GM12878 (cell line): ENCODE results near the gene GNAT1. TPM values are rescaled to one million over a fixed set of nuclear protein-coding genes. Genes with fewer than 3 reads are reported as not detected.

ENCODE experiments used
- ATAC-seq: fragments of 200-7000 bp; cut with Tn5 transposase; 3 replicates; pipeline ENCODE4 v1.9.1; 2020; ENCODE audit warnings: mild to moderate bottlenecking, moderate library complexity
- BruUV-seq: library from RNA; stranded (reverse); fragments of 400-500 nt; replicated peaks from 2 replicates; lab custom pipeline; 2021; lab: Mats Ljungman, UMichigan
- CTCF ChIA-PET: fragments of 300-600 bp; sonication (Branson Sonifier 250); formaldehyde crosslinking; extraction: SDS; loops from one replicate; lab custom pipeline; 2021; ENCODE audit warnings: inconsistent platforms; lab: Yijun Ruan, JAX
- POLR2A ChIA-PET: fragments of 350-600 bp; formaldehyde crosslinking; extraction: SDS; loops from one replicate; lab custom pipeline; 2021; ENCODE audit warnings: inconsistent platforms; lab: Charles Lee
- RAD21 ChIA-PET: fragments of 300-600 bp; sonication (Branson Sonifier 250); formaldehyde crosslinking; loops from one replicate; lab custom pipeline; 2023; ENCODE audit warnings: antibody characterized with exemption; ENCODE audit not compliant: unreplicated experiment; lab: Charles Lee
- SMC1A ChIA-PET: fragments of 300-600 bp; sonication (Branson Sonifier 250); formaldehyde crosslinking; loops from one replicate; lab custom pipeline; 2023; ENCODE audit not compliant: unreplicated experiment, uncharacterized antibody; lab: Charles Lee
- DNase-seq: peaks from one replicate; pipeline ENCODE4 v3.0.0-alpha.2; 2011; ENCODE audit warnings: low read depth, low spot score
- FAIRE-seq: peaks from 3 replicates; lab custom pipeline; 2011; peaks lifted over from hg19 to GRCh38; lab: Jason Lieb, UNC
- H2AFZ ChIP-seq: 2 replicates; pipeline ENCODE4 v1.6.0; 2011; ENCODE audit warnings: low read depth, low read length, control low read depth; ENCODE audit not compliant: control insufficient read depth
- H3K27ac ChIP-seq: 2 replicates; pipeline ENCODE4 v1.5.1; 2011; ENCODE audit warnings: control low read depth; ENCODE audit not compliant: control insufficient read depth, insufficient read depth
- H3K27me3 ChIP-seq, 2 experiments: replicated peaks in 1 of 2; 2 replicates each; pipeline versions ENCODE4 v1.6.0 to v1.6.1; 2011; ENCODE audit warnings: low read length in 1 of 2; ENCODE audit not compliant: control insufficient read depth in 2 of 2, insufficient read depth in 2 of 2
- H3K36me3 ChIP-seq, 2 experiments: 2 replicates each; pipeline ENCODE4 v1.5.1; 2011; ENCODE audit warnings: low read length in 1 of 2; ENCODE audit not compliant: control insufficient read depth in 2 of 2, insufficient read depth in 2 of 2
- H3K4me1 ChIP-seq: 2 replicates; pipeline ENCODE4 v1.6.1; 2011; ENCODE audit warnings: mild to moderate bottlenecking, low read length, moderate library complexity, mixed read lengths; ENCODE audit not compliant: control insufficient read depth, insufficient read depth
- H3K4me2 ChIP-seq: 2 replicates; pipeline ENCODE4 v1.6.0; 2011; ENCODE audit warnings: control low read depth; ENCODE audit not compliant: control insufficient read depth, insufficient read depth
- H3K4me3 ChIP-seq: fragments of 200-600 bp; sonication (generic); 2 replicates; pipeline ENCODE4 v1.5.1; 2016
- H3K79me2 ChIP-seq: 2 replicates; pipeline ENCODE4 v1.6.0; 2011; ENCODE audit warnings: low read length; ENCODE audit not compliant: control insufficient read depth, insufficient read depth
- H3K9ac ChIP-seq: 2 replicates; pipeline ENCODE4 v1.8.0; 2011; ENCODE audit warnings: low read length, control low read depth, mixed read lengths; ENCODE audit not compliant: control insufficient read depth, insufficient read depth
- H3K9me3 ChIP-seq: replicated peaks from 3 replicates; pipeline ENCODE4 v1.5.1; 2011; ENCODE audit warnings: mild to moderate bottlenecking, low read length; ENCODE audit not compliant: control insufficient read depth, insufficient read depth
- H4K20me1 ChIP-seq: 2 replicates; pipeline ENCODE4 v1.6.0; 2011; ENCODE audit not compliant: control insufficient read depth, insufficient read depth
- CHD4 ChIP-seq: fragments of 200-600 bp; sonication (generic); IDR thresholded peaks from 2 replicates; pipeline ENCODE4 v1.6.1; 2016; ENCODE audit warnings: mild to moderate bottlenecking
- POLR2A ChIP-seq: IDR thresholded peaks from 2 replicates; pipeline ENCODE4 v1.6.1; 2011; ENCODE audit warnings: low read depth, mild to moderate bottlenecking, low read length
- RELB ChIP-seq: fragments of 450-650 bp; IDR thresholded peaks from 2 replicates; pipeline ENCODE4 v1.6.1; 2017; ENCODE audit warnings: low read depth, mild to moderate bottlenecking, moderate library complexity
- SIN3A ChIP-seq: IDR thresholded peaks from 2 replicates; pipeline ENCODE4 v1.6.1; 2012; ENCODE audit warnings: low read depth, low read length, improper control_type of control experiment
- WGBS: methylation state at CpG from one replicate; pipeline ENCODE4 v1.1.6; 2016; ENCODE audit warnings: low lambda C conversion rate; ENCODE audit not compliant: insufficient replicate concordance, insufficient coverage; ENCODE audit errors: missing lambda C conversion rate; 5-methylcytosine and 5-hydroxymethylcytosine counted together
- in situ Hi-C: fragments of 300-500 bp; cut with MboI; formaldehyde crosslinking; loops from 9 replicates; pipeline ENCODE4 v1.14.3; 2018; ENCODE audit warnings: mixed read lengths
- intact Hi-C: fragments of 100-400 bp; cut with micrococcal nuclease; formaldehyde crosslinking; loops from one replicate; pipeline ENCODE4 v1.14.2; 2022; ENCODE audit not compliant: unreplicated experiment
- polyA plus RNA-seq, 11 experiments: library from polyadenylated mRNA; depleted of rRNA in 4 of 11; unstranded in 6 of 11; stranded (reverse) in 5 of 11; fragments of >200 nt; fragmentation: Nextera tagmentation in 4 of 11; fragmentation: Illumina TruSeq in 1 of 11; extraction: Ambion mirVana in 4 of 11; extraction: Trizol in 1 of 11; gene quantifications; 1 replicate in 1 of 11; 2 replicates in 10 of 11; pipeline versions ENCODE4 v1.2.1 to v1.2.3, GENCODE V29; 2011 to 2016; ENCODE audit warnings: inconsistent platforms in 2 of 11, missing spikeins in 2 of 11, low read depth in 1 of 11
- total RNA-seq, 4 experiments: library from RNA; depleted of rRNA in 3 of 4; stranded (reverse); fragments of >200 nt in 3 of 4; fragmentation: Illumina TruSeq in 1 of 4; extraction: Trizol in 1 of 4; gene quantifications; 2 replicates each; pipeline versions ENCODE4 v1.2.1 to v1.2.3, GENCODE V29; 2013 to 2021

Gene GNAT1
- total and polyA plus RNA-seq, 10 of the 15 experiments (the other 5 are each of a cell fraction or from before 2014, with no cell fraction given), result not detected

GRCh38 chr3:50238549-50239026, 47.2 kb downstream of the GNAT1 start (continued):
- no peak for TF ChIP-seq SIN3A
- no peak for TF ChIP-seq CHD4

GRCh38 chr3:50239649-50240048, 48.2 kb downstream of the GNAT1 start:
- in situ Hi-C loops, result no loop called here
- BruUV-seq, result no TSS peak
- Histone ChIP-seq H4K20me1 (peaks cover 12% of the 10 kb centered on the region), H3K27me3 (no peaks in the 10 kb centered on the region), H3K4me1 (peaks cover 46% of the 10 kb centered on the region), H3K4me2 (peak overlapping the region; percentile 39), H3K27ac (no peak overlapping the region), H3K36me3 (peaks cover 0 to 4% of the 10 kb centered on the region in 2 experiments; a peak in 3 of 4 replicates), H2AFZ (no peak overlapping the region), H3K4me3 (no peak overlapping the region; the same call in 1 of the 2 replicates), H3K9me3 (no peaks in the 10 kb centered on the region), H3K79me2 (peaks cover 79% of the 10 kb centered on the region), H3K9ac (no peak overlapping the region)
- ATAC-seq (no peak), DNase-seq (no peak), FAIRE-seq (no peak)
- POLR2A ChIA-PET, result no interaction called here
- TF ChIP-seq POLR2A, result peak; percentile 7; the same call in 1 of the 2 replicates
- no peak for TF ChIP-seq RELB
- SMC1A ChIA-PET, result interaction anchor here (0.6 to 0.8 kb wide), 3 partner anchors 9 to 1833 kb away, joined by 3 to 4 read pairs (median 4); no protein-coding TSS in a partner anchor
- RAD21 ChIA-PET, result interaction anchor here (5.1 kb wide), 1 partner anchor 12 kb away, joined by 36 read pairs; no protein-coding TSS in a partner anchor
- intact Hi-C loops, result loop anchor here (5.0 kb wide), 1 partner anchor 98 kb away; no protein-coding TSS in a partner anchor
- CTCF ChIA-PET, result no interaction called here
- WGBS, result 86% methylated on average over 4 of the region's 4 CpGs
